HEK293T (cell line): Measurements from ENCODE around the gene STMN1.

Experiments
- ARNT ChIP-seq: fragments of 450-650 bp; IDR thresholded peaks from 2 replicates; pipeline ENCODE4 v1.6.1; 2017; ENCODE audit warnings: mild to moderate bottlenecking
- SP1 ChIP-seq: fragments of 450-650 bp; IDR thresholded peaks from 2 replicates; pipeline ENCODE4 v1.6.1; 2017

DNA sequence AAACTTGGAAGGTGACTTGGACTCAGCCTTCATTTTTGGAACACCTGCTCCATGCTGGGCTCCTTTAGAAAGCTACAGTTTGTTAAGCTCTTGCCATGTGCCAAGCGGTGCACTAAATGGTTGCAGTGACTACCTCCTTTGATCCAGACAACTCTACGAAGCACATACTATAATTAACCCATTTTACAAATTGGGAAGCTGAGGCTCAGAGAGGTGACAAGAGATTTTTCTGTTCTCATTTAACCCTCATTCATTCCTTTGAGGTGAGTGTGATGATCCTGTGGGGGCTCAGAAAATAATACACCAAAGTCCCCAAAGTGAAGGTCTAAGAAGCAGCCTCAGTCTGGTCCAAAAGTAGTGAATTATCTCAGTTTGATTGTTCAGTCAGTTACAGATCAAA, 29.1 kb downstream of the STMN1 start:
- TF ChIP-seq ARNT: no peak
- TF ChIP-seq SP1: no peak
